NCI-H187 treated with DMSO at 0.1 percent for 48 hours (cell line): ENCODE data around the gene GPC1.

Experiments used
- DNase-seq: peaks from one replicate; lab custom pipeline; 2025; lab: John Stamatoyannopoulos, UW

GPC1 gene

DNA sequence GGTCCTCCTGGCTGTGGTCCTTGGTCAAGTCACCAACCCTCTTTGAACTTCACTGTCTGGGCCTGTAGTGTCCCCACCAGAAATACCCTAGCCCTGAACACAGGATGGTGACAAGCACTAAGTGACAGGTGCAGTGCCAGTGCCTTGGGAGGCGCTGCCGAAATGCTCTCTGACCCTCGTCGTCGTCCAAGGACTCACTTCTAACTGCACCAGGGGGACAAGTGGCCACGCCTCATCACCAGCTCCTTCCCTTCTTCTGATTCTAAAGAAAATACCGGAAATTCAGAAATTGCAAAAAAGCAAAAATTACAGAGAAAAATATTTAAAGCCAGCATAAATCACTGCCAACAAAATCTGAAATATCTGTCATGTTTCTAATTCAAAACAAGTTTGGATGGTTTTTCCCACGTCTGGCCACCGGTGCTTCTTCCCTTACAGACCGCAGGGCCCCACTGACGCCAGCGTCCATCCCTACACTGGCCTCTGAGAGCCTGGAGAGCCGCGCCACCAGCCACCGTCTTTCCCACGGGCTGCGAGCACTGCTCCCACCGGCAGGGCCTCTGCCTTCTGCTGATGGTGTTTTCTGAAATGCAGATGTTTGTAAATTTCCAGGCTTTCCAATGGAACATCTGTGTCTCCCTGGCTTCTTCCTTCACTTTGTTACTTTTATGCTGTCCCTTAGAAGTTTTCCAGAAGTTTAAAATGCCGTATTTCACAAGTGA is 37.4 kb upstream of the GPC1 start:
- DNase-seq: no peak

DNA sequence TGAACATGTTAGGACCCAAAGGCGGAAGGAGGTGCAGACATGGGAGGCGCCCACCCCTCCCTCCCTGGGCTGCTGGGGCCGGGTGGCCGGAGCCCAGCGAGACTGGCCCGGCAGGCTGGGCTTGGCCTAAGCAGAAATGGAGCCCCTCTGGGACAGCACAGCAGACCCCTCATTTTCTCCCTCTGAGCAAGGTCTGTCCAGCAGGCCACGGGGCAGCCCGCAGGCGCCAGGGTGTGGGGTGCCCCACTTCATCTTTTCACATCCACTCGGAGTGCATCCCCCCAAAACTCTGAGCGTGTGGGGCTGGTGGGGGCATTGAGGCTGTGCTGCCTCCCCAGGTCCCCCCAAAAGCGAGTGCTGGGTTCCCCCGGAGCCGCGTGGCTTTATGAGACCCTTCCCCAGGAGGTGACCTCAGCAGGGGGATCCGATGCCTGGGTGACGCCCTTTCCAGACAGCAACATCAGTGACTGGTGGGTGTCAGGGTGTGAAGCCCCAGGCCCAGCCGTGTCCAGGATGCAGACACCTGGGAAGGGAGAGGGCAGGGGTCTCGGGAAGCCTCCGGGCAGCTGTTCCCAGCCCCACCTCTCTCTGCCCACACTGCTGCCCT is 36.7 kb upstream of the GPC1 start:
- DNase-seq: no peak

DNA sequence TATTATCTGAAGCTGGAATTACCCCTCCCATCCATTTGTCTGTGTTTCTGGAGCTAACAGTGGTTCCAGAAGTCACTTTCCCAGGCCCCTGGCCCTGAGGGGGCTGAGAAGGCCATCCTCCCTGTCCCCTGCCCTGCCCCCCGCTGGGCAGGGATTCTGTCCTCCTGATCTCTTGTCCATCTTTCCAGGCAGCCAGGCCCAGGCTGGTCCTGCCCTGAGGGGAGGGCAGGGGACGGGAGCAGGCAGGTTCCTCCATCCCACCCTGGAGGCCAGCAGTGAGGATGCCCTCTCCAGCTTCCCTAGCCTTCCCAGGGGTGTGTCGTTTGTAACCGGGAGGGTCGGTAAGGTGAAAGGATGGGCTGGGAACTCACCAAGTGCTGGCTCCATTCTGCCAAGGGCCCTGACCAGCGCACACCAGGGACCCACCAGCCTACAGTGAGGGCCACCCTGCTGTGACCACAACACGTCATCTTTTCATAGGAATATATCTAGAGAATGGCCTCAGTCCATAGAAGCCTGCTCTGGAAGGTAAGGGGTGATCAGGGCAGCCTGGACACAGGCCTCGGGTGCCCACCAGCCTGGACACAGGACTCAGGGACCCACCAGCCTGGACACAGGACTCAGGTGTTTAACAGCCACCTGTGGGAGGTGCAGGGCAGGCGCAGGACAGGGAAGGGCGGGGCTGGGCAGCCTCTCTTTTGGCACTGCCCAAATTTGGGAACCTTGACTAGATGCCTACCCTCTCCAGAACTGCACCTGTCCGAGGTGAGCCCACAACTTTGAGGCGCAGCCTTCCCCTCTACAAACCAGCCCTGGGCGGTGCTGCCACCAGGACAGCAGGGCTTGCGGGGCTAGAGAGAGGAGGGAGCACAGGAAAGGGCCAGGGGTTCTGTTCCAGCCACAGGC is 35.8 kb upstream of the GPC1 start:
- no peak for DNase-seq

DNA sequence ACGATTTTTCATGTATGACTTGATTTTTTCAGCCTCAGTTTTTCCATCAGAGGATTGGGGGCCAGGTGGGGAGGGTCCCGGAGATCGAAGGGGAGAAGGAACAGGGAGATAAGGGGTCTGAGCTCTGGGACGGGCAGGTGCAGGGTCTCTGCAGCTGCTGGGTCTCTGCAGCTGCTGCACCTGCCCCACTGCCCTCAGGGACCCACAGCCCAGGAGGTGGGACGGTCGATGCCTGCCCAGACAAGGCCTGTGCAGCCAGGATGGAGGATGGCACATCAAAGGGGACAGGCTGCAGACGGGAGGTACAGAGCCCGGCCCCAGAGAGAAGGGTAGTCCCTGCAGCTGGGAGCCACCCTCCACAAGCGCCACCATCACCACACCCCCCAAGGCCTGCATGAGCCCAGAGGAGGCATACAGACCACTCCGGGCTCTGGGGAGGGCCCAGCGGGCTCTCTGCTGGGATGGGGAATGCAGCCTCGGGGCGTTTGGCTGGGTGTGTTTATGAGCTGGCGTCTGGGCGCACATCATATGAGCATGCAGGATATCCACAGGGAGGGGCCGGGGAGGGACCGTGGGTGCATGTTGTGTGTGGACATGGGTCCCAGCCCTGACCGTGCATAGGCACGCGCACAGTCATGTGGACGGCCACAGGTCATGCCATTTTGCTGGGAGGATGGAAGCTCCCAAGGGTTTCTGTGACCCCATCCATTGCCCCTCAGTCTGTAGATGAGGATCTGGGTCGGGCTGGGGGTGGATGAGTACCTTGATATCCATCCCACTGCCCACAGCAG is 34.9 kb upstream of the GPC1 start:
- DNase-seq: no peak

DNA sequence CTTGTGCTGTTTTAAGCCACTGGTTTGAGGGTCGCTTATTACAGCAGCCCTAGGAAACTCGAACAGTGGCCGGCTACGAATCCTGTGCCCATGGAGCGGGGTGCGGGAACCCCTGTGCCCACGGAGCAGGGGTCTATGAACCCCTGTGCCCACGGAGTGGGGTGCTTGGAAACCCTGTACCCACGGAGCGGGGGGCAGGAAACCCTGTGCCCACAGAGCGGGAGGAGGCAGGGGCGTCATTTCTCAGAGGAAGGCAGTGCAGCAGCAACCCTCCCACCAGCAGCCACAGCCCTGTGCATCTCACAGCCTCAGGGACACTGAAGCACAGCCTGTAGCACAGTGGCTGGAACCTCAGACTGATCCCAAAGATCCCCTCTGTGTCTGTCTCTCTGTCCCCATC is 34.2 kb upstream of the GPC1 start:
- no peak for DNase-seq

DNA sequence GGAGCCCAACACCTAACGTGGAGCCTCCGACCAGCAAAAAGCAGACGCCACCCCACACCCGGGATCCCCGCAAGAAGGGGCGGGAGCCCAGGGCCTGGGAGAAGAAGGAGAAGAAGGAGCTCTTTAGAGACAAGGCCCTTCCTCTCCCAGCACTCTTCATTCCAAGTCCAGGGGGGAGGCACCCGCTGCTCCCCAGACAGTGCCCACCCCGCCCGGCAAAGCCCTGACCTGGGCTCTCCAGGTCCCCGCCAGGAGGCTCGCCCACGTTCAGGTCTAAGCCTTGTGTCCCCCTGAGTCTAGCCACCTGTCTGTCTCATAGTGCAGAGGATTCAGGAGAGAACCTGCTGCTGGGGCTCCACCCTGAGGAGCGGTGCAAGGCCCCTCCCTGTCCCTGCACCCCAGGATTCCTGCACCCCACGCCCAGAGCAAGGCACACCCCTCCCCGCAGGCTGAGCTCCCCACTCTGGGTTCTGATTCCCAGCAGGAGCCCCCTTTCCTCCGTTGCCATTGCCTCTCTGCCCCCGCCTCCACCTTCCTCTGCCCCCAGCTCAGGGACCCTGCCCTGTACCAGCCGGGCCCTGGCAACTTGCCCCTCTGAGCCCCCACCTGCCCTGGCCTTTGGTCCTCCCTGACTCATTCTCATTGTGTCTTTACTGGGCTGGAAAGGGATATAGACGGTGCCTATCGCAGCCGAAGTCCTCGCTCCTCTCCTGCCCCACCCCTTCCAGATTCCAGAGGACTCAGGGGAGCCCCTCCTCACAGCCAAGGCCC is 33.5 kb upstream of the GPC1 start:
- DNase-seq: no peak

DNA sequence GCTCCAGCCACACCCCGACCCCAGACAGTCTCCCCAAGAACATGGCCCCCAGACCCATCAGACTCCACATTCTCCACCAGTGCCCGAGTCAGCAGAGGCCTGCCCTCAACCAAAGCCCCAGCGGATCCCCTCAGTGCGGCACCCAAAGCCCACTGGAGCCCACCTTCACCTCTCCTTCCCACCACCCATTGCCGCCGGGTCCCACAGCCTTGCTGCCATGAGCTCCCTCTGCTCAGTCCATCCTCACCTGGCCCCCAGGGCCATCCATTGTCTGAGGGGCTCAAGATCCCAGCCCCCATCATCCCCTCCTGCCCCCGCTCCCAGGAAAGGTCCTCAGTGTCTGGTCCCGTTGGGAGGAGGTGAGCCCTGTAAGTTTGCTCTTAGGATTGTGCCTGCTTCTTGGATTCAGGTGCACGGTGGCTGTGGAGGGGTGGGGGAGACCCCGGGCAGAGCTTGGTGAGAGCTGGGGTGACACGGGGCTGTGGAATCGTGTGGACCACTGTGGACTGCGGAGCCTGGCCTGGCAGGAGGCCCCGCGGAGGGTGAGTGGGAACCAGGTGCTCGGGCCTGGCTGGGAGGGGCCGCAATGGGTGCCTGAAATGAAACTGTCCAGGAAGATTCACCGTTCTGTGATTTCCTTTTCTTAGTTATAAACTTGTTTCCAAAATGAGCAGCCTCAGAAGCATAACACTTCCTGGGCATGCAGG is 32.7 kb upstream of the GPC1 start:
- DNase-seq: no peak

DNA sequence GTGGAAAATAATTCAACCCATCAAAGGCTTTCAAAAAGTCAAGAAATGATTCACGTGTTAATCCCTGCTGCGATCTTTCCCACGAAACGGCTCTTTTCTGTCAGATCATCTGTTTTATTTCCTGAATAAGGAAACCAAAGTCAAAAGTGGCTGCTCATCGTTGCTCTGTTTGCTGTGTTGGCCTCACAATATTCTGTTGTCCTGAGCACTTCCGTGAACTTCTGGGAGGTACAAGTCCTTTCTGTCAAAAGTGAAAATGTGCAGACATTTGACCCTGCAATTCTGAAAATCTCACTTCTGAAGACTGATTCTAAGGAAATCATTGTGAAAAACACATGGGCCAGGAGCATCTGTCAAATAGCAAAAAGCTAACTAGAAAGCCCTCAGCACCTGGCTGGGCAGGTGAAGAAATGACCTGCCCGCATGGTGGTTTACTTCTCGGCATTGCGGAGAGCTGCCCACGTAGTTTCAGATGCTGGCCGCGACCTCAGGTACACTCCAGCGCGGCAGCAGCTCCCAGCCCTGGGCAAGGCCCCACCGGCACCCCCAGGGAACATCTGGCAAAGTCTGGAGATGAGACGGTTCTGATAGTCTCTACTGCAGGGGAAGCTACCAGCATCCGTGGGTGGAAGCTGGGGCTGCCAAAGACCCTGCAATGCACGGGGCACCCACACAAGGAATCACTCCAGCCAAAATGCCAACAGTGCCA is 31.9 kb upstream of the GPC1 start:
- DNase-seq: no peak

DNA sequence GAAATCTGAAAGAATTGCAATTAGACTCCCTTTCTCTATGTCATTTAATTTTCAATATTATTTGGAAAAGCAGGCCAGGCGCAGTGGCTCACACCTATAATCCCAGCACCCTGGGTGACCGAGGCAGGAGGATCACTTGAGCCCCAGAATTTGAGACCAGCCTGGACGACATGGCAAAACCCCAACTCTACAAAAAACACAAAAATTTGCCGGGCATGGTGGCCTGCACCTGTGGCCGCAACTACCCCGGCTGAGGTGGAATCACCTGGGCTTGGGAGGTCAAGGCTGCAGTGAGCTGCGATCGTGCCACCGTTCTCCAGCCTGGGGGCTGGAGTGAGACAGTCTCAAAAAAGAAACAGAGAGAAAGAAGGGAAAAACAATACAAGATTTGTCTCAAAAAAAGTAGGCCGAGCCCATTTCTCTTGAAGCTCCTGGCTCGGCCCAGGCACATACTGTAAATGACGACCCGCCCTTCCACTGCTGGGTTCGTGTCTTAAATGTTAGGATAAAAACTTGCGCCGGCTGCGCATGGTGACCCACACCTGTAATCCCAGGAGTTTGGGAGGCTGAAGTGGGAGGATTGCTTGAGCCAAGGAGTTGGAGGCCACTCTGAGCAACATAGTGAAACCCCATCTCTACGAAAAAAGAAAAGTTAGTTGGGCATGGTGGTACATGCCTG is 31.1 kb upstream of the GPC1 start:
- DNase-seq: no peak

DNA sequence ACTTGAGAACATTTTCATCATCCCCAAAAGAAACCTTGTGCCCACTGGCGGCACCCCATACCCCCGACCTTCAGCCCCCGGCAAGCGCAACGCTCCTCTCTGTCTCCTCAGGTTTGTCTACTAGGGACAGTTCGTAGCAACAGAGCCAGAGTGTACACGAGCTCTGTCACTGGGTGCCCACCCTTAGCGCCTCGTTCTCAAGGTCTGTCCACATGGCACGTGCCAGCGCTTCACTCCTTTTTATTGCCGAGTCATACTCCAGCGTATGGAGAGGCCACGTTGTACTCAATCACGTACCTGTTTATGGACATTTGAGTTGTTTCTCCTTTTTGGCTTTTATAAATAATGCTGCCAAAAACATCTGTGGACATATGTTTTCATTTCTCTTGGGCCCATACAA is 30.3 kb upstream of the GPC1 start:
- no peak for DNase-seq

DNA sequence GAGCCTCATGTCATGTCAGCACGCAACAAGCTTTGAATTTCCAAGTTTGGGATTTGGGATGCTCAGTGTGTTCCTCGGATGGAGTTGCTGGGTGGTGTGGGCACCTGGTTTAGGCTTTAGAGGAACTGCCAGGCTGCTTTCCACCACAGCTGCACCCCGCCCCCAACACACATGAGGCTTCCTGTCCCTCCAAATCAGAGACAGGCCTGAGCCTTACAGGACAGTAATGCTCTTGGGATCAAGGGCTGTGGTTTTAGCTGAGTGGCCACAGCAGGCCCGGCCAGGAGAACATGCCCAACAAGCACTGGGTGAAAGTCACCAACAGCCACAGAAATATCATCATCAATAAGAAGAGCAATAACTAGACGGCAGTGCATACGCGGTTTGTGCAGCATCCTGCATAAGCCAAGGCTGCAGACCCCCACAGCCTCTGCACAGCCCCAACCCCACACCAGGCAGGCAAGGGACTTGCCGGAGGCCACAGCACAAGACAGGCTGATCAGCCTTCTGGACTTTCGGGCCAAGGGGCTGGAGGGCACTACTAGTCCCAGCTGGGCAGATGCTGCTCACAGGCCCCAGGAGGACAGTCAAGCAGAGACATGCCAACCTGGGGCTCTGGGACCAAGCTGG is 29.7 kb upstream of the GPC1 start:
- no peak for DNase-seq

DNA sequence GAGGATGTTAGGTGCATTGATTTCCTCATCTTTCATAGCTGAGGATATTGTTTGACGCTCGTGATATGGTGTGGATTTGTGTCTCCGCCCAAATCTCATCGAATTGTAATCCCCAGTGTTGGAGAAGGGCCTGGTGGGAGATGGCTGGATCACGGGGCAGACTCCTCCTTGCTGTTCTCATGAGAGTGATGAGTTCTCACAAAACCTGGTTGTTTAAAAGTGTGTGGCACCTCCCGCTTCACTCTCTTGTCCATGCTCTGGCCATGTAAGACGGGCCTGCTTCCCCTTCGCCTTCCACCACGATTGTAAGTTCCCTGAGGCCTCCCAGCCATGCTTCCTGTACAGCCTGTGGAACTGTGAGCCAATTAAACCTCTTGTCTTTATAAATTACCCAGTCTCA is 28.4 kb upstream of the GPC1 start:
- no peak for DNase-seq

DNA sequence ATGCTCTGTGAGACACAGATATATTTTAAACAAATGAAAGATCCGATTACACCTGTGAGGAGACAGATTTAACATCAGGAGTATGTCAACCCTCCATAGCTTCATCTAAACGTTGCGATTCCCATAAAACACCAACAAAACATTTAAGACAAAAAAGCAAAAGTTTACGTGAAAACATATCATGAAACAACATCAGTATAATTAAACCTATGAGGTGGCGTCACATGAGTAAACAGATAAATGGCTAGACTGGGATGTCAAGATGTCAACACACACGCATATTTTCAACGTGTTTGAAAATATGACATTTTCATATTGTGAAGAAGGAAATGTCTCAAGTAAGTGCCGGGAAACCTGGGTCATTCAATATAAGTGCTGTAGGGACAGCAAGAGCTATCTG is 25.5 kb upstream of the GPC1 start:
- DNase-seq: no peak

DNA sequence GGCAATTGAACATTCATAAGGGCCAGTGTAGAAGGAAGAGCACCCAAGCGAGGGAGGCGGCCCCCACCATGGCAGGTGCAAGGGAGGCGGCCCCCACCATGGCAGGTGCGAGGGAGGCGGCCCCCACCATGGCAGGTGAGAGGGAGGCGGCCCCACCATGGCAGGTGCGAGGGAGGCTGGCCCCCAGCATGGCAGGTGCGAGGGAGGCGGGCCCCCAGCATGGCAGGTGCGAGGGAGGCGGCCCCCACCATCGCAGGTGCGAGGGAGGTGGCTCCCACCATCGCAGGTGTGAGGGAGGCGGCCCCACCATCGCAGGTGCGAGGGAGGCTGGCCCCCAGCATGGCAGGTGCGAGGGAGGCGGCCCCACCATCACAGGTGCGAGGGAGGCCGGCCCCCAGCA is 24.7 kb upstream of the GPC1 start:
- DNase-seq: no peak

DNA sequence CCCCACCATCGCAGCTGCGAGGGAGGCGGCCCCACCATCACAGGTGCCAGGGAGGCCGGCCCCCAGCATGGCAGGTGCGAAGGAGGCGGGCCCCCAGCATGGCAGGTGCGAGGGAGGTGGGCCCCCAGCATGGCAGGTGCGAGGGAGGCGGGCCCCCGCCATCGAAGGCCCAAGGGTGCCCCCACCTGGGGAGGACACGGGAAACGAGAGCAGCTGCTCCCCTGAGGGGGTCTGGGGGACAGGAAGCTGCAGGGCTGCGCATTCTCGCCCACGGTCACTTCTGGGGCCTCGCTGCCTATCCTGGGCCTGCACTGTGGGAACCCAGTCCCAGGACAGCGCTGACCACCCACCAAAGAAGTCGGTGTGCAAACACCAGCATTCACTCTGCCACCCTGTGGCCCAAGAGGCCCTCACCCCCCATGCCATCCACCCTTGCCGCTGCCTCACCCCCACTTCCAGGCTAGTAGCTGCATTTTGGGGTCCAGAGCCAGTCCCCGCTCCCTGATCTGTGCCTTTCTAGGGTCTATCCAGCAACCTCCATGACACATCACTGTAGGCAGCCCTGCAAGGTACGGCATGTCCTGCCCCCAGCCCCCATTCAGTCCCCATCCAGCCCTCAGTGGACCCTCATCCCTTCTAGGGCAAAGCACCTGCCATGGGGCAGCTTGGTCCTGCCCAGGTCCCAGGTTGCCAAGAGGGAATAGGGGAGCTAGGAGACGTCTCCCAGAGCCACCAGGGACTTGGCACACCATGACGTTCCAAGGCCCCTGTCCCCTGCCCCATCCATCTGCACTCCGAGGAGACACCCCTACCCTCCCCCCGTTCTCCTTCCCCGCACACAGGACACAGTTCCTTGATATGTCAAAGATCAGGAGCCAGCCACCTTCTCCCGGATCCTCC is 24.0 kb upstream of the GPC1 start:
- DNase-seq: no peak

DNA sequence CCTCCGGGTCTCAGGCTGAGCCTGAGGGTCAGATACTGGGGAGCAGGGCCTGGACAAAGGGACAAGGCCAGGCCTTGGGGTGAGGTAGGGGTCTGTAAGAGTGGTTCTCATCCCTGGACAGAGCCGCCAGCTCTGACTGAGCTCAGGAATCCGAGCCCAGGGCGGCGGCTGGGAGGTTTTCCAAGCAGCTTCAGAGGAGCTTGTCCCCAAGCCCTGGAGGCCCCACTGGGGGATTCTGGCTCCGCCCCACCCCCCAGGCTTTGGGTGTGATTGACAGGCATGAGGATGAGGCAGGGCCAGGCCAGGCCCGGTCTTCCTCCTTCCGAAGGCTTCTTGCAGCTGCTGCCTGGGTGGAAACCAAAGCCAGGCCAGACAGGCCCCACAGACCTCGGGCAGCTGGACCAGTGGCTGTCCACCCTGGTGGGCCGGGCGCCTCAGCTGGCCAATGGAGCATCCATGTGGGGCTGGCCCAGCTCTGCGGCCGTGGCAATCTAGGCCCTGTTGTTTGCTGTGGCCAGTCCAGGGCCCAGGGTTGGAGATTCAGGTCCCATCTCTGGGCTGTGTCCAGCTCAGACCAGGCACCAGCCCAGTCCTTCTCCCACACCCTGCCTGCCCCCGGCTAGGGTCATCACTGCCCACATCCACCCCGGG is 23.1 kb upstream of the GPC1 start:
- no peak for DNase-seq

DNA sequence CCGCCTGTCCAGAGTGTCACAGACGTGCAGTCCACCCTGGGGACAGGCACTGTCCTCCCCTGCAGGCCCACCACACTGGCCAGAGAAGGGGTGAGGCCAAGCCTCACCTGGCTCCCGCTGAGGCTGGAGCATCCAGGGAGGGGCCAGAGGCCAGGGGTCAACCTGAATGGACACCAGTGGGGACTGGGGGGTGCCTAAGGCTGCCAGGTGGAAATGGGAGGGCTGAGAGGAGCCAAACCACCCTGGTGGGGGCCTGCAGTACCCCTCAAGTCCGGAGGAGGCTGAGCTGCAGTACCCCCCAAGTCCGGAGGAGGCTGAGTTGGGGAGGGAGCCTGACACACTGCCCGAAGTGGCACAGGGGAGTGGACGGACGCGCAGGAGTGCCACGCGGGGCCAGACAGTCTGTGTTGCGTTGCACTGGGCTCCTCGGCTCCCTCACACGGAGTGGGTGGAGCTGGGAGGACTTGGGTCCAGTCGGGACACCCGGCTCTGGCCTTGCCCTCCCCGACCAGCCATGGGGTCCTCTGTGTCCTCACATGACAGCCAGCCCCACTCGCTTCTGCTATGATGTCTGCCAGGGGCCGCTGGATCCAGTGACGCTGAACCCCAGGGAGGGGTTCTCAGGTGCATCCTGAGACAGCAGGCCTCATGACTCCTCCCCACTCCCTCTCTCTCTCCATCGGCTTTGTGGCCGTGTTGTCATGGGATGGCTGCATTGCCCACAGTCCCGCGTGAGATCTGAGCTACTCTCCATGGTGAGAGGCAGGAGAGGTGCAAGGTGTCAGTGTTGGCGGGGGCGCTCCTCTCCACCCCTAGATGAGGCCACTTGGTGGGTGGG is 22.3 kb upstream of the GPC1 start:
- DNase-seq: no peak
